ENCODE measurements around the gene MDN1.

GRCh38 chr6:89829472-89830169, 10.0 kb upstream of the MDN1 start, which contains the start of gene CASP8AP2:
- TF ChIP-seq CTCF (conservative IDR thresholded peaks at IDR 0.05 in 1 of 2, IDR thresholded peaks at IDR 0.05 in 1 of 2; ENCODE audit: extremely low read depth in 1 of 2, insufficient read depth in 1 of 2, low read depth in 1 of 2, low read length in 2 of 2) (no peak), EZH2 (IDR thresholded peaks at IDR 0.05; ENCODE audit: borderline replicate concordance, low read length) (no peak)

Data from mammary epithelial cell (primary cell).